ENCODE measurements around the gene MEN1.

Gene MEN1

DNA sequence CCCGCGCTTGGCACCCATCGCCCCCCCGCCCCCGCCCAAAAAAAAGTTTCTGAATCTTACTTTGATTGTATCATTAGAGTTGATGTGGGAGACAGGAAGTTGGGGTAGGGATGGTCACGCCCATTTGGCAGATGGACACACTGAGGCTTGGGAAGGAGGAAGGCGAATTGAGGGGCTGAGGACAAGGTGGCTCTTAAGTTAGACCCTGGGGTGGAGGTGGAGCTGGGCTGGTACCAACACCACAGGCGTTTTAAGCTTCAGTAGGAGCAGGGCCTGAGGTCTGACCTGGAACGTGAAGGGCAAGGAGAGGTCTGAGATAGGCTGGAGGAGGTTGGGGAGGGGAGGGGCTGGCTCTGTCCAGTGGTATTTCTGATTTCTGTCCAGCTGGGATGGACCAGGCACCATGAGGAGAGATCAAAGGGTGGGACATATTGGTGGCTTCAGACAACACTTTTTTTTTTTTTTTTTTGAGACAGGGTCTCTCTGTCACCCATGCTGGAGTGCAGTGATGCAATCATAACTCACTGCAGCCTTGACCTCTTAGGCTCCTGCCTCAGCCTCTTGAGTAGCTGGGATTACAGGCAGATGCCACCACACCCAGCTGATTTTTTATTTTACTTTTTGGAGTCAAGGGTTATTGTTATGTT, 34.9 kb upstream of the MEN1 start:
- no peak overlapping the region for H3K4me3 ChIP-seq (replicated peaks; ENCODE audit: low read depth, low read length)
- TF ChIP-seq, protein P1, sequence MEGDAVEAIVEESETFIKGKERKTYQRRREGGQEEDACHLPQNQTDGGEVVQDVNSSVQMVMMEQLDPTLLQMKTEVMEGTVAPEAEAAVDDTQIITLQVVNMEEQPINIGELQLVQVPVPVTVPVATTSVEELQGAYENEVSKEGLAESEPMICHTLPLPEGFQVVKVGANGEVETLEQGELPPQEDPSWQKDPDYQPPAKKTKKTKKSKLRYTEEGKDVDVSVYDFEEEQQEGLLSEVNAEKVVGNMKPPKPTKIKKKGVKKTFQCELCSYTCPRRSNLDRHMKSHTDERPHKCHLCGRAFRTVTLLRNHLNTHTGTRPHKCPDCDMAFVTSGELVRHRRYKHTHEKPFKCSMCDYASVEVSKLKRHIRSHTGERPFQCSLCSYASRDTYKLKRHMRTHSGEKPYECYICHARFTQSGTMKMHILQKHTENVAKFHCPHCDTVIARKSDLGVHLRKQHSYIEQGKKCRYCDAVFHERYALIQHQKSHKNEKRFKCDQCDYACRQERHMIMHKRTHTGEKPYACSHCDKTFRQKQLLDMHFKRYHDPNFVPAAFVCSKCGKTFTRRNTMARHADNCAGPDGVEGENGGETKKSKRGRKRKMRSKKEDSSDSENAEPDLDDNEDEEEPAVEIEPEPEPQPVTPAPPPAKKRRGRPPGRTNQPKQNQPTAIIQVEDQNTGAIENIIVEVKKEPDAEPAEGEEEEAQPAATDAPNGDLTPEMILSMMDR (IDR thresholded peaks at IDR 0.05; ENCODE audit: low read length, missing control alignments): no peak
- DNase-seq (ENCODE audit: low read depth): no peak

DNA sequence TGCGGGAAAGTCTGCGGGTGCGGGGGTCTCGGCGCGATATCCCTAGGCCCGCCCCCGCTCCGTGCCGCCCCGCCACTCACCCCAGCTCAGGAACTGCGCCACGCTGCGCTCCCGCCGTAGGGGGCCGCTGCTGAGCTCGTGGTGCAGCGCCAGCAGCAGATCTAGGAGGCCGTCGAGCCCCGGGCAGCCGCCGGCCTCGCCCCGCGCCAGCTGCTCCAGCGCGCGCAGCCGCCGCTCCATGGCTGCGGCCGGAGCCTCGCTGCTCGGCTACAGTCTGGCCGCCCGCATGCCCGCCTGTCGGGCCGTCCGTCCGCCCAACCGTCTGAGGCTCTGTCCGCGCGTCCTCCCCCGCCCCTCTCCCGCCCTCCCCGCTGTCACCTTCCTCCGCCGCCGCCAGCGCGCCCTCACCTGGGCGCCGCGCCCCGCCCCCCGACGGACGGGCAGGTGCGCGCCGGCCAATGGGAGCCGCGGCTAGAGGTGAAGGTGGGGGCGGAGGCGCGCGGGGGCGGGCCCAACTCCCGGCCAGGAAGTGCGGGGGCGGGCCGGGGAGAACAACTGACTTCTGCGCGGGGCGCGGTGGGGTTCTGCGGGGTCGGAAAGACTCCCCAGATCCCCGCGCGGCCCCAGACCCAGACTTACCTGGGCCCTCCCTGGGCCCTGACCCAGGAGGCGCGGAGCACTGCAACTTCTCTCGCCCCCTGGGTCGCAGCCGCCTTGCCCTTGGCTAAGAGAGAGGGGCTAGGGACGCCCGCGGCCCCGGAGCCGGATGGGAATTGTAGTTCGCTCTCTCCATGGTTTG, 34.2 kb upstream of the MEN1 start, which contains the start of gene CDC42BPG:
CDC42BPG (minus strand) TSS at position 324 of the 799 bp plus-strand sequence; CDS start at position 240, 84 bp downstream.
- H3K4me3 ChIP-seq (replicated peaks; ENCODE audit: low read depth, low read length): peak within 1 kb of the TSS; percentile 7
- peak; percentile 61 for DNase-seq (ENCODE audit: low read depth)
- TF ChIP-seq, protein P1 (IDR thresholded peaks at IDR 0.05; ENCODE audit: low read length, missing control alignments): peak; percentile 39

DNA sequence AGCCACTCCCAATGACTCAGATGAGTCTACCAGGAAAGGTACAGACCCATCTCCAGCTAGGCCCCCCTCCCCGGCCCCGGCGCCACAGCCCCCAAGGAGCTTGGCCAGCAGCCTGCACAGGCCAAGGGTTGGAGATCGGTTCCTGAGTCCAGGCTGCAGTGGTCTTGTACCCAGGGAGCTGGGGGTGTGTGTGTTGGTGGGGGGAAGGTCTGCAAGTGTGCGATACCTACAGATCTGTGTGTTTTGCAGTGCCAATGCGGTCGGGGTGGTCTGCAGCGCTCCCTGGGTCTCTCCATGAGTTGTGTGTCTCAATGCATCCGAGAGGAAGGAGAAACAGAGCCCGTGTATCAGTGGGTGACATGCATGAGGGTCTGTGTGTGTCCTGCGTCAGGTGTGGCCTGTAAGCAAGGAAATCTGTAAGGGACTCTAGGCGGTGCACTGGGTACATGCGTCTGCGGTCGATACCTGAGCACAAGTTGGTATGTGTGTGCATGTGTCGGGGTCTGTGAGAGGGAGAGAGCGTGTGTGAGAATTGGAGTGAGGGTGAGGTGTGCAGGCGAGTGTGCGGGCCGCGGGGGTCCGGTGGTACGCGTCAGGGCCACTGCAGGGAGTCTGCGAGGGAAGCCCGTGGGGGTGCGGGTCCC, 33.5 kb upstream of the MEN1 start:
- H3K4me3 ChIP-seq (replicated peaks; ENCODE audit: low read depth, low read length): no peak overlapping the region
- no peak for DNase-seq (ENCODE audit: low read depth)
- TF ChIP-seq, protein P1 (IDR thresholded peaks at IDR 0.05; ENCODE audit: low read length, missing control alignments): no peak

DNA sequence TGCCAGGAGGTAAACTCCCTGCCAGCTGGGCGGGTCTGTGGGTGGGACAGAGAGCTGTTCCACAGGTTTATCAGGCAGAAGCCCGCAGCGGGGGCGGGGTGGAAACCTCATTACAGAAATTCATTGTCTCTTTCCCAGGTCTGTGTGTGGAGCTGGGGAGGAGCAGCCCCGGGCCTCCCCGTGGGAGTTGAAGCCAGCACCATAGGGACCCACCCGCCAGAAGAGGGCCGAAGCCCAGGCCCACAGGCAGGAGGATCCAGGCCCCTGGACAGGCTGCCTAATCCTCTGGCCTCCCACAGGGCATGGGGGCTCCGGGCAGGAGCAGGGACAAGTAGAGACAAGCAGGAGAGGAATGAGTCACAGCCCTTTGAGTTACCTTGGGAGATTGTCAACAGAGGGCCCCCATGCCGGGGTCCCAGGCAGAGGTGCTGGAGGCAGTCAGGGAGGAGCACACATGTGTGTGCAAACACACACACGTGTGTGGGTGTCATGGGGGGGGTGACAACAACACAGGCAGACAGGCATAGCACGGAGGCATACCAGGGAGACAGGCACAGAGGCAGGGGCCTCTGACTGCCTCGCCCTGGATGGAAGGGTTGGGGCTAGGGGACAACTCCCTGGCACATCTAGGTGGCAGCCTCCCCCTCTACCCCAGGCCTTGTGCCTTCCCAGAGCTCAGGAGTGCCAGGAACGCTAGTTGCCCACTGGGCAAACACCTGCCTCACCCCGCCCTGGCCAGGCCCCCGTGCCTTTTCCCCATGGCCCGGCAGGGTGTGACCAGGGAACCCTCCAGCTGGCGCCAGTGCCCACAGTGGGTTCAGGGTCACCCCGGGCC, 32.7 kb upstream of the MEN1 start:
- no peak overlapping the region for H3K4me3 ChIP-seq (replicated peaks; ENCODE audit: low read depth, low read length)
- TF ChIP-seq, protein P1 (IDR thresholded peaks at IDR 0.05; ENCODE audit: low read length, missing control alignments): no peak
- DNase-seq (ENCODE audit: low read depth): no peak

GRCh38 chr11:64842366-64842759, 32.0 kb upstream of the MEN1 start:
- TF ChIP-seq, protein P1 (IDR thresholded peaks at IDR 0.05; ENCODE audit: low read length, missing control alignments): no peak
- no peak overlapping the region for H3K4me3 ChIP-seq (replicated peaks; ENCODE audit: low read depth, low read length)
- no peak for DNase-seq (ENCODE audit: low read depth)

- no peak overlapping the region for H3K4me3 ChIP-seq (replicated peaks; ENCODE audit: low read depth, low read length)
- TF ChIP-seq, protein P1 (IDR thresholded peaks at IDR 0.05; ENCODE audit: low read length, missing control alignments): no peak
- DNase-seq (ENCODE audit: low read depth): no peak
These were observed 31.4 kb upstream of the MEN1 start for GRCh38 chr11:64841592-64842365.
